OCI-LY7 (cell line): ENCODE results near the gene KAZN. TPM values are rescaled to one million over a fixed set of nuclear protein-coding genes. Genes with fewer than 3 reads are reported as not detected.

Experiments
- BruUV-seq: library from RNA; stranded (reverse); fragments of 400-500 nt; replicated peaks from 2 replicates; lab custom pipeline; 2021; lab: Mats Ljungman, UMichigan
- CTCF ChIA-PET: fragments of 300-600 bp; sonication (Branson Sonifier 250); formaldehyde crosslinking; loops from one replicate; lab custom pipeline; 2022; ENCODE audit warnings: antibody characterized with exemption; ENCODE audit not compliant: unreplicated experiment; lab: Charles Lee
- POLR2A ChIA-PET: fragments of 300-600 bp; sonication (Branson Sonifier 250); formaldehyde crosslinking; loops from one replicate; lab custom pipeline; 2022; ENCODE audit warnings: antibody characterized with exemption; lab: Charles Lee
- DNase-seq: peaks from one replicate; pipeline ENCODE4 v3.0.0-alpha.2; 2015; ENCODE audit warnings: low spot score
- H2AFZ ChIP-seq: fragments of 200-600 bp; sonication (generic), shearing (Covaris generic); 2 replicates; pipeline ENCODE4 v1.6.1; 2014; ENCODE audit warnings: mild to moderate bottlenecking, antibody characterized with exemption, low read length, moderate library complexity
- H3K27ac ChIP-seq: fragments of 200-600 bp; sonication (generic); 2 replicates; pipeline ENCODE4 v1.5.1; 2014; ENCODE audit warnings: mixed run types, low read depth, mild to moderate bottlenecking, moderate library complexity, low read length, inconsistent platforms; ENCODE audit not compliant: poor library complexity, severe bottlenecking
- H3K36me3 ChIP-seq: fragments of 200-600 bp; sonication (generic); 2 replicates; pipeline ENCODE4 v1.6.1; 2014; ENCODE audit warnings: mild to moderate bottlenecking, antibody characterized with exemption, low read length, moderate library complexity, mixed read lengths; ENCODE audit not compliant: insufficient read depth
- H3K4me1 ChIP-seq: fragments of 200-600 bp; sonication (generic); 2 replicates; pipeline ENCODE4 v1.5.1; 2014; ENCODE audit warnings: mild to moderate bottlenecking, low read length; ENCODE audit not compliant: insufficient read depth, poor library complexity, severe bottlenecking
- H3K4me2 ChIP-seq: fragments of 200-600 bp; sonication (generic); 2 replicates; pipeline ENCODE4 v1.6.1; 2014; ENCODE audit warnings: mild to moderate bottlenecking, low read length
- H3K4me3 ChIP-seq: fragments of 200-600 bp; sonication (generic); 2 replicates; pipeline ENCODE4 v1.5.1; 2014; ENCODE audit warnings: mild to moderate bottlenecking, low read depth, low read length; ENCODE audit not compliant: poor library complexity, severe bottlenecking
- H3K79me2 ChIP-seq: fragments of 200-600 bp; sonication (generic); 2 replicates; pipeline ENCODE4 v1.6.1; 2016; ENCODE audit warnings: low read depth, mild to moderate bottlenecking, low read length, moderate library complexity, mixed read lengths; ENCODE audit not compliant: insufficient read depth
- H3K9me2 ChIP-seq: fragments of 200-600 bp; sonication (generic); 2 replicates; pipeline ENCODE4 v1.6.1; 2016; ENCODE audit warnings: mild to moderate bottlenecking, low read length, mixed read lengths; ENCODE audit not compliant: insufficient read depth
- H3K9me3 ChIP-seq: fragments of 200-600 bp; sonication (generic); 2 replicates; pipeline ENCODE4 v1.6.1; 2014; ENCODE audit warnings: mild to moderate bottlenecking, mixed run types, low read length, mixed read lengths
- H4K20me1 ChIP-seq: fragments of 200-600 bp; sonication (generic); 2 replicates; pipeline ENCODE4 v1.6.1; 2014; ENCODE audit warnings: mild to moderate bottlenecking, antibody characterized with exemption, low read length, moderate library complexity, mixed read lengths; ENCODE audit not compliant: insufficient read depth
- EZH2phosphoT487 ChIP-seq: fragments of 200-600 bp; sonication (generic); IDR thresholded peaks from 2 replicates; pipeline ENCODE4 v1.6.1; 2018; ENCODE audit warnings: low read depth, borderline replicate concordance, mild to moderate bottlenecking, mixed run types, antibody characterized with exemption, low read length, moderate library complexity, mixed read lengths
- intact Hi-C: fragments of 100-400 bp; cut with micrococcal nuclease; formaldehyde crosslinking; loops from one replicate; pipeline ENCODE4 v1.10.0; 2022; ENCODE audit not compliant: unreplicated experiment
- total RNA-seq, 2 experiments: library from RNA; depleted of rRNA in 1 of 2; stranded (reverse); fragments of >200 nt in 1 of 2; shearing (Covaris generic) in 1 of 2; gene quantifications; 2 replicates each; pipeline ENCODE4 v1.2.3, GENCODE V29; 2014 to 2022
- TF ChIP-seq, protein P1 (sequence below): fragments of 200-600 bp; sonication (generic); conservative IDR thresholded peaks from 2 replicates; pipeline ENCODE4 v1.5.1; 2014; ENCODE audit warnings: mild to moderate bottlenecking, antibody characterized with exemption, low read length, moderate library complexity, mixed read lengths

KAZN gene
- total RNA-seq, 2 experiments from 2014 or later, result 0.40 to 2.4 TPM

DNA sequence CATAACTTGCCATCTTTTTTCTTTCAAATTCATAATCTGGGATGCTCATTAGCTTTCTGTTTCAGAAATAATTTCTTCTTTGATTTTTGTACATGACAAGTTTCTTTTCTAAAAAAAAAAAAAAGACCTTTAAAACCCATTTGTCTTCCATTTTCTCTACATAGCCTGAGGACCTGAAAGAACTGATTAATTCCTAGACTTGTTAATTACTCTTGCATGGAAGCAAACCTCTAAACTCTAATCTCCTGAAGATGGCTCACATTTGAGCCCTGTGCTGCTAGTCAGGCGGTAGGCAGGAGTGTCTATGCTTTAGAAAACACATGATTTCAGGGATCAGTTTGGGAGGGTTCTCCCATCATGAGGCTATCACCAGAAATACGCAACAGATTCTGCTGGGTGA is 152.0 kb downstream of the KAZN start:
- intact Hi-C loops, result no loop called here
- no peak overlapping the region for H2AFZ ChIP-seq
- ChIA-PET CTCF (no interaction called here), POLR2A (no interaction called here)
- no peaks in the 10 kb centered on the region for H3K9me3 ChIP-seq
- no peak for DNase-seq
- H3K4me1 ChIP-seq, result peaks cover 5% of the 10 kb centered on the region
- no peaks in the 10 kb centered on the region for H4K20me1 ChIP-seq
- no TSS peak for BruUV-seq
- no peak overlapping the region for H3K4me3 ChIP-seq
- H3K27ac ChIP-seq, result no peak overlapping the region
- TF ChIP-seq, protein P1, sequence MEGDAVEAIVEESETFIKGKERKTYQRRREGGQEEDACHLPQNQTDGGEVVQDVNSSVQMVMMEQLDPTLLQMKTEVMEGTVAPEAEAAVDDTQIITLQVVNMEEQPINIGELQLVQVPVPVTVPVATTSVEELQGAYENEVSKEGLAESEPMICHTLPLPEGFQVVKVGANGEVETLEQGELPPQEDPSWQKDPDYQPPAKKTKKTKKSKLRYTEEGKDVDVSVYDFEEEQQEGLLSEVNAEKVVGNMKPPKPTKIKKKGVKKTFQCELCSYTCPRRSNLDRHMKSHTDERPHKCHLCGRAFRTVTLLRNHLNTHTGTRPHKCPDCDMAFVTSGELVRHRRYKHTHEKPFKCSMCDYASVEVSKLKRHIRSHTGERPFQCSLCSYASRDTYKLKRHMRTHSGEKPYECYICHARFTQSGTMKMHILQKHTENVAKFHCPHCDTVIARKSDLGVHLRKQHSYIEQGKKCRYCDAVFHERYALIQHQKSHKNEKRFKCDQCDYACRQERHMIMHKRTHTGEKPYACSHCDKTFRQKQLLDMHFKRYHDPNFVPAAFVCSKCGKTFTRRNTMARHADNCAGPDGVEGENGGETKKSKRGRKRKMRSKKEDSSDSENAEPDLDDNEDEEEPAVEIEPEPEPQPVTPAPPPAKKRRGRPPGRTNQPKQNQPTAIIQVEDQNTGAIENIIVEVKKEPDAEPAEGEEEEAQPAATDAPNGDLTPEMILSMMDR, result no peak
- TF ChIP-seq EZH2phosphoT487, result no peak
- no peaks in the 10 kb centered on the region for H3K79me2 ChIP-seq
- H3K36me3 ChIP-seq, result no peaks in the 10 kb centered on the region; the same call in 1 of the 2 replicates
- H3K9me2 ChIP-seq, result no peaks in the 10 kb centered on the region
- no peak overlapping the region for H3K4me2 ChIP-seq

DNA sequence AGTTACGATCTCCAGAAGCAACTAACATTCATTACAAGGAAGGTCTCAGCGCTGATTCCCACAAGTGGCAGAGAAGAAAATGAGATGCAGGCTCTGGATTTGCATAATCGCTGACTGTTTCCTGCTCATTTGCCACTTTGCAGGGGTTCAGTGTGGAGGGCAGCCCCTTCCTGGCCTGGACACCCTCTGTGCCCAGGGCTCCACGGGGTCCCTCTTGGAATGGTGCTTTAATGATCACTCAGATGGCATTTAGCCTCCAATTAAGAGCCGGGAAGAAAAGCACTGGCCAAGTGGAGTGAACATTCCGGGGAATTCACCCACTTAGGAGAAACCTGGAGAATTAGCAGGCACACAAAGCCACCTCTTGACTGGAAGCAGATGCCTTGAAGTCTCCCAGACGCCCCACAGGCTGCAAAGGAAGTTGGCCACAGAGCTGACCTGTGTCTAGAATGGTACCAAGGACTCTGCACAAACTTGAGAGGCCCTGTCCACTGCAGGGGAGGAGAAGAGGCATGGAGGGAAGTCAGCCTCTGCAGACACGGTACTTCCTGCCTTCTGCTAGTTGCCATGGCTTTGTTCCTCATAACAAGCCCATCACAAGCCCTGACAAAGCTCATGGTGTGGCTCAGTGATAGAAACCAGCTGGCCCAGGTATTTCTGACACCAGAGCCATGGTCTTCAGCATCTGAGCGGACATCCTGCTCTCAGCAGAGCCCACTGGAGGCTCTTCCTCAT is 157.2 kb downstream of the KAZN start:
- Histone ChIP-seq H3K4me1 (peaks cover 33% of the 10 kb centered on the region), H3K36me3 (no peaks in the 10 kb centered on the region; the same call in 1 of the 2 replicates), H3K79me2 (no peaks in the 10 kb centered on the region), H3K9me2 (no peaks in the 10 kb centered on the region), H4K20me1 (no peaks in the 10 kb centered on the region), H3K4me3 (no peak overlapping the region), H3K9me3 (no peaks in the 10 kb centered on the region), H2AFZ (peak overlapping the region; percentile 94), H3K4me2 (peak overlapping the region; percentile 48), H3K27ac (peak overlapping the region; percentile 34)
- no TSS peak for BruUV-seq
- DNase-seq, result peak; percentile 74
- TF ChIP-seq, protein P1, result no peak
- no peak for TF ChIP-seq EZH2phosphoT487
- intact Hi-C loops, result no loop called here
- POLR2A ChIA-PET, result interaction anchor here (0.6 kb wide), 2 partner anchors 9 to 25 kb away, joined by 3 to 7 read pairs; no protein-coding TSS in a partner anchor
- CTCF ChIA-PET, result no interaction called here
